Measurements from ENCODE around the gene ACTL6A.

DNA sequence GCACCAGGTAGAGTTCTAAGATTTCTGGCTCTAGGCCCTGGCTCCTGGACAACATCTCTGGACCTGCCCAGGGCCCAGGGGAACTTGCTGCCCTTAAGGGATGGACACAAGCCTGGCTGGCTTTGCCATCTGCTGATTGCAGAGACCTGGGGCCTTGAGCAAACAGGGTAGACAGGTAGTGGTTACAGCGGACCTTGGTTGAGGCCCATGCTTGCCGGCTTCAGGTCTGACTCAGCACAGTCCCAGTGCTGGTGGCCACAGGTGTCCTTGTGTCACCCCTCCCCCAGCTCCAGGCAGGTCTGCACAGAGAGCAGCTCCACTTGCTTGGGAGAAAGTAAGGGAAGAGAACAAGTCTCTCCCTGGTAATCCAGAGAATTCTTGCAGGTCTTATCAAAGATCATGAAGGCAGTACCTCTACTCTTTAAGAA, 15.9 kb upstream of the ACTL6A start:
- TF ChIP-seq, protein P1, sequence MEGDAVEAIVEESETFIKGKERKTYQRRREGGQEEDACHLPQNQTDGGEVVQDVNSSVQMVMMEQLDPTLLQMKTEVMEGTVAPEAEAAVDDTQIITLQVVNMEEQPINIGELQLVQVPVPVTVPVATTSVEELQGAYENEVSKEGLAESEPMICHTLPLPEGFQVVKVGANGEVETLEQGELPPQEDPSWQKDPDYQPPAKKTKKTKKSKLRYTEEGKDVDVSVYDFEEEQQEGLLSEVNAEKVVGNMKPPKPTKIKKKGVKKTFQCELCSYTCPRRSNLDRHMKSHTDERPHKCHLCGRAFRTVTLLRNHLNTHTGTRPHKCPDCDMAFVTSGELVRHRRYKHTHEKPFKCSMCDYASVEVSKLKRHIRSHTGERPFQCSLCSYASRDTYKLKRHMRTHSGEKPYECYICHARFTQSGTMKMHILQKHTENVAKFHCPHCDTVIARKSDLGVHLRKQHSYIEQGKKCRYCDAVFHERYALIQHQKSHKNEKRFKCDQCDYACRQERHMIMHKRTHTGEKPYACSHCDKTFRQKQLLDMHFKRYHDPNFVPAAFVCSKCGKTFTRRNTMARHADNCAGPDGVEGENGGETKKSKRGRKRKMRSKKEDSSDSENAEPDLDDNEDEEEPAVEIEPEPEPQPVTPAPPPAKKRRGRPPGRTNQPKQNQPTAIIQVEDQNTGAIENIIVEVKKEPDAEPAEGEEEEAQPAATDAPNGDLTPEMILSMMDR (IDR thresholded peaks at IDR 0.05) = no peak
- TF ChIP-seq POLR2A (IDR thresholded peaks at IDR 0.05) = no peak
